Activated B cell treated with CpG ODN at 0.5 μM for 24 hours (primary cell): ENCODE data around the gene IKZF2. TPM values are rescaled to one million over a fixed set of nuclear protein-coding genes. Genes with fewer than 3 reads are reported as not detected.

ENCODE experiments used
- ATAC-seq: fragments of 200-7000 bp; cut with Tn5 transposase; one replicate; pipeline ENCODE4 v1.10.0; 2021; ENCODE audit warnings: low read depth, mild to moderate bottlenecking, moderate library complexity
- CTCF ChIA-PET: fragments of 350-600 bp; sonication (Branson Sonifier 250); formaldehyde crosslinking; loops from one replicate; lab custom pipeline; 2021; ENCODE audit warnings: antibody characterized with exemption; lab: Charles Lee
- POLR2A ChIA-PET: fragments of 350-600 bp; sonication (Branson Sonifier 250); formaldehyde crosslinking; loops from one replicate; lab custom pipeline; 2021; ENCODE audit warnings: antibody characterized with exemption; lab: Charles Lee
- DNase-seq: peaks from one replicate; pipeline ENCODE4 v3.0.0; 2022
- H3K27ac Mint-ChIP-seq: one replicate; pipeline ENCODE4 v1.8.0; 2020; ENCODE audit warnings: mixed read lengths
- H3K27me3 Mint-ChIP-seq: one replicate; pipeline ENCODE4 v1.8.0; 2021; ENCODE audit warnings: mixed read lengths
- H3K36me3 Mint-ChIP-seq: one replicate; pipeline ENCODE4 v1.8.0; 2021; ENCODE audit warnings: low read depth, mixed read lengths
- H3K4me1 Mint-ChIP-seq: one replicate; pipeline ENCODE4 v1.8.0; 2021; ENCODE audit warnings: mixed read lengths
- H3K4me3 Mint-ChIP-seq: one replicate; pipeline ENCODE4 v1.8.0; 2020; ENCODE audit warnings: mild to moderate bottlenecking, mixed read lengths
- H3K9me3 Mint-ChIP-seq: one replicate; pipeline ENCODE4 v1.8.0; 2020; ENCODE audit warnings: mixed read lengths
- CTCF ChIP-seq: fragments of 200-600 bp; IDR thresholded peaks from one replicate; pipeline ENCODE4 v1.8.0; 2022; ENCODE audit warnings: antibody characterized with exemption, mild to moderate bottlenecking
- intact Hi-C: fragments of 100-400 bp; cut with micrococcal nuclease; formaldehyde crosslinking; loops from one replicate; pipeline ENCODE4 v1.15.1; 2024
- total RNA-seq: library from RNA; stranded (reverse); gene quantifications from 2 replicates; pipeline ENCODE4 v1.2.3, GENCODE V29; 2022

The IKZF2 gene
- total RNA-seq, 1 donor from 2014 or later: 60.2 TPM

GRCh38 chr2:212974692-212975091 lies 176.7 kb downstream of the IKZF2 start:
- H3K4me1 Mint-ChIP-seq: no peaks in the 10 kb centered on the region
- POLR2A ChIA-PET: no interaction called here
- CTCF ChIA-PET: no interaction called here
- ATAC-seq (no peak), DNase-seq (no peak)
- H3K27ac Mint-ChIP-seq: no peak overlapping the region
- no peaks in the 10 kb centered on the region for H3K27me3 Mint-ChIP-seq
- no peaks in the 10 kb centered on the region for H3K36me3 Mint-ChIP-seq
- no peaks in the 10 kb centered on the region for H3K9me3 Mint-ChIP-seq
- no peak overlapping the region for H3K4me3 Mint-ChIP-seq
- intact Hi-C loops: no loop called here
- TF ChIP-seq CTCF: no peak

DNA sequence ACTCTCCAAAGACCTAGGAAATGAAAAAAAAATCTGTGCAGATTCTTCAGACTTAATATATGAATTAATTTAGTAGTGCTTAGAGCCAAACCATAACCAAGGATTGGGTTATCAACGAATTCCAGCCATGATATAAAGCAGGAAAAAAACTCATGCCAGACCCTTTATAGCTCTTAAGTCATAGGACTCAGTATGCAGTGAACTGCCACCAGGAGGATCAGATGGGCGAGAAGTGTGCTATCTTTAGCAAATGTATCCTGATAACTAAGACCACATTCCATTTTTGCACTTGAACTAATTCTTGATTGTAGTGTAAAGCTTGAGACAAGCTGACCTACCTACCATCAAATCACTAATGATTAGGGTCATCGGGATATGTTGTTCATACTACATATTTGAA lies 178.1 kb downstream of the IKZF2 start:
- no peak for TF ChIP-seq CTCF
- Mint-ChIP-seq H3K27ac (no peak overlapping the region), H3K4me1 (no peaks in the 10 kb centered on the region), H3K27me3 (no peaks in the 10 kb centered on the region), H3K36me3 (no peaks in the 10 kb centered on the region), H3K9me3 (no peaks in the 10 kb centered on the region), H3K4me3 (no peak overlapping the region)
- POLR2A ChIA-PET: no interaction called here
- intact Hi-C loops: loop anchor here (1.0 kb wide), 1 partner anchor 13 kb away; no protein-coding TSS in a partner anchor
- CTCF ChIA-PET: no interaction called here
- DNase-seq: no peak
- no peak for ATAC-seq

- ChIA-PET CTCF (no interaction called here), POLR2A (interaction anchor here (0.7 kb wide), 1 partner anchor 8 kb away, joined by 3 read pairs; no protein-coding TSS in a partner anchor)
- no peak for TF ChIP-seq CTCF
- Mint-ChIP-seq H3K27me3 (no peaks in the 10 kb centered on the region), H3K9me3 (no peaks in the 10 kb centered on the region), H3K36me3 (no peaks in the 10 kb centered on the region), H3K27ac (no peak overlapping the region), H3K4me1 (peaks cover 9% of the 10 kb centered on the region), H3K4me3 (no peak overlapping the region)
- intact Hi-C loops: no loop called here
- DNase-seq (no peak), ATAC-seq (no peak)
Observed at GRCh38 chr2:212970132-212970531, 181.3 kb downstream of the IKZF2 start.

DNA sequence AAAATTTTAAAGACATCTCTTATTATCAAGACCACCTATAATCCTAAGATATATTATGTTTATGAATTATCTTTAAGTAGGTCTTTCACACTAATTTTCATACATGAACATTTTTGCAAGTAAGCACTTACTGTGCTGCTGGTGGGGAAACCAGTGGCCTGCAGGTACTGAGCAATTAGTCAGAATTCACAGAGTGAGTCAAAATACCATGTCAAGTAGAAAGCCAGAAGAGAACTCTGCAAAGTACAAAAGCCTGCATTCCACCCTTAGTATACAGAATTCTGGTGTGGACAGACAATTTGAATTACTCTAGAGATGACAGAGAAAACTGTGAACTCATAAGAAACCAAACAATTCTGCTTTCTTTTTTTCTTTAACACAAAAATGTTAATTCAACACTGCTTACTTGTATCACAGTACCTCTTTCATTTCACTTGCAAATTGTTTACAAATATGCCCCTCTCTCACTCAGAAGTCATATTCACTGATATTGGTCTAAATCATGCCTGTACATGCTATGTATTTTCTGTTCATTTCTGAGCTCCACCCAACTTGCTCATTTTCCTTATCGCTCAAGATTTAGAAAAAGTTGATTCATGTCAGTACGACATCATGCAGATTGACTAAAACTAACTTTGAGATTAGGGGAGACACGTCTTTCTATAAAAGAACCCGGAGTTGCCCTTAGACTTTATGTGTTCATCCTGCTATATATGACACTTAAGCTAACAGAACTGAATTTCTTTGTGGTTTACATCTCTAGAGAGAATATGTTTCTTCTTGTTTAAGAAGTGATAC lies 182.9 kb downstream of the IKZF2 start:
- no peak overlapping the region for H3K27ac Mint-ChIP-seq

More for the DNA sequence above, 182.9 kb downstream of the IKZF2 start:
- intact Hi-C loops: no loop called here
- no peak for DNase-seq
- POLR2A ChIA-PET: no interaction called here
- Mint-ChIP-seq H3K4me3 (no peak overlapping the region), H3K9me3 (no peaks in the 10 kb centered on the region), H3K36me3 (no peaks in the 10 kb centered on the region), H3K27me3 (no peaks in the 10 kb centered on the region), H3K4me1 (peaks cover 9% of the 10 kb centered on the region)
- no peak for ATAC-seq
- CTCF ChIA-PET: no interaction called here
- no peak for TF ChIP-seq CTCF
